NT2/D1 (cell line): ENCODE measurements around the gene COPZ1.
A peak's percentile ranks its signal among the peaks of the same experiment; 100 is the strongest.

Experiments
- DNase-seq: peaks from one replicate; pipeline ENCODE4 v3.0.0-alpha.2; 2011; ENCODE audit warnings: low read depth, low spot score
- H3K27me3 ChIP-seq: 2 replicates; pipeline ENCODE4 v1.6.0; 2011; ENCODE audit warnings: mild to moderate bottlenecking; ENCODE audit not compliant: insufficient read length, insufficient read depth
- H3K36me3 ChIP-seq: 2 replicates; pipeline ENCODE4 v1.6.1; 2011; ENCODE audit warnings: mild to moderate bottlenecking, low read length, mixed read lengths; ENCODE audit not compliant: insufficient read depth, insufficient read length
- H3K4me1 ChIP-seq: 2 replicates; pipeline ENCODE4 v1.5.1; 2011; ENCODE audit not compliant: insufficient read depth, insufficient read length
- H3K4me3 ChIP-seq: 2 replicates; pipeline ENCODE4 v1.5.1; 2011; ENCODE audit warnings: low read depth; ENCODE audit not compliant: insufficient read length
- H3K9ac ChIP-seq: 2 replicates; pipeline ENCODE4 v1.6.0; 2011; ENCODE audit warnings: low read depth; ENCODE audit not compliant: insufficient read length
- H3K9me3 ChIP-seq: 2 replicates; pipeline ENCODE4 v1.5.1; 2011; ENCODE audit warnings: mild to moderate bottlenecking, low read length; ENCODE audit not compliant: insufficient read depth
- SUZ12 ChIP-seq: IDR thresholded peaks from 2 replicates; pipeline ENCODE4 v1.6.1; 2011; ENCODE audit not compliant: insufficient read length, insufficient read depth; ENCODE audit errors: extremely low read depth
- YY1 ChIP-seq: IDR thresholded peaks from 2 replicates; pipeline ENCODE4 v1.6.1; 2011; ENCODE audit not compliant: insufficient read length, insufficient read depth
- ZNF274 ChIP-seq: IDR thresholded peaks from 2 replicates; pipeline ENCODE4 v1.6.1; 2011; ENCODE audit warnings: mild to moderate bottlenecking, low read depth, low read length

COPZ1 gene

DNA sequence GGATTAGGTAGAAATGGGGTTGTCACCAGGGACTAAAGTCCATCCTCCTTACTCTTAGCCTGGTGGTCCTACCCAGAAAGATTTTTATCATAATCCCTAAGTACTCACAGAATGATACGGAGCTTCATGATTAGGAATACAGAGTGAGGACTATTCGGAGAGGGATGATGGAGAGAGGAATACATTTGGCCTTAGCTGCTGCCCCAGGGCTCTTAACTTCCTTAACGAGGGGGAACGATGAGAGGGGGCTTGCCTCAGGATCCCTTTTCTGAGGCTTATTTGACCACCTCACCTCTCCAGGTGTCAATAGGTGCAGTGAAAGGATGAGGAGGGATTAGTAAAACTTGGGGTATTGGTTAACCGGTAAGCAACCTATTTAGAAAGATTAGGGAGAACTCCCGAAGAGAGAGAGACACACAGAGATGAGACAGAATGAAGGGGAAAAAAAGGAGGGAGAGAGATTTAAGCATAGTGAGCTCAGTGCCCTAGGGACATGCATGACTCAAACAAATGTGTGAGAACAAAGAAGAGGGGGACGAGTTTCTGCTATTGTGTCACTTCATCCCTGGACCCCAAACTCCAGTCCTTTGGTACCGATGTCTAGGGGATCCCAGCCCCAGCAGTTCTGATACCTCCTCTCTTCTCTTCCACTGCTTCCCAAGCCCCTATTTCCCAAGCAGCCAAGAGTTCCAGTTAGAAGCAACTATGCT, 25.3 kb upstream of the COPZ1 start:
- H3K36me3 ChIP-seq, result no peaks in the 10 kb centered on the region
- H3K4me3 ChIP-seq, result peak overlapping the region; percentile 29
- no peak for DNase-seq
- peak overlapping the region; percentile 76 for H3K9ac ChIP-seq
- peaks cover 3% of the 10 kb centered on the region for H3K4me1 ChIP-seq
- no peaks in the 10 kb centered on the region for H3K27me3 ChIP-seq
- TF ChIP-seq YY1, result no peak
- TF ChIP-seq SUZ12, result no peak
- TF ChIP-seq ZNF274, result no peak
- no peaks in the 10 kb centered on the region for H3K9me3 ChIP-seq

DNA sequence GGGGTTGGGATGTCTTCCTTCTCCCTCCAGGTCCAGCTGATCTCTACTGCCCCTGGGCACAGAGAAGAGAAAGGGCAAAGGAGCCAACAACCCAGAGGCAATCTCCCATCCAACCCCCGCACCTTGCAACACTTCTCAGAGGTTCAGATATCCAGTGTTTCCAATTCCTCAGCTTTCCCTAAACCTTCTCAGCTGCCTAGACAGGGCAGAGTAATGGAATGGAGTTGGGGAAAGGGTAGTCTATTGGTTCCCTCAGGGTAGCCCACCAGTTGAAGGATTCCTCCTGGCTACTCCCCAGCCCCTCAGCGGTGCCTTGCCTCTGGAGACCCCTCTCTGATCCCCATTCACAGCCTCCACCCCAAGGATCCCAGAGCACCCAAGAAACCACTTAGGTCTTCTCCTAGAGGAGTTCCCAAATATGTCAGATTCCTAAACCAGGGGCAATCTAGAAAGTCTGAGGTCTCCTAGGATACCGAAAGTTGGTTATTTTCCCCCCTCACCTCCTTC, 24.7 kb upstream of the COPZ1 start:
- Histone ChIP-seq H3K27me3 (no peaks in the 10 kb centered on the region), H3K9me3 (no peaks in the 10 kb centered on the region), H3K4me3 (peak overlapping the region; percentile 29), H3K36me3 (no peaks in the 10 kb centered on the region), H3K9ac (peak overlapping the region; percentile 76), H3K4me1 (peaks cover 3% of the 10 kb centered on the region)
- TF ChIP-seq YY1 (no peak), SUZ12 (no peak), ZNF274 (no peak)
- no peak for DNase-seq

DNA sequence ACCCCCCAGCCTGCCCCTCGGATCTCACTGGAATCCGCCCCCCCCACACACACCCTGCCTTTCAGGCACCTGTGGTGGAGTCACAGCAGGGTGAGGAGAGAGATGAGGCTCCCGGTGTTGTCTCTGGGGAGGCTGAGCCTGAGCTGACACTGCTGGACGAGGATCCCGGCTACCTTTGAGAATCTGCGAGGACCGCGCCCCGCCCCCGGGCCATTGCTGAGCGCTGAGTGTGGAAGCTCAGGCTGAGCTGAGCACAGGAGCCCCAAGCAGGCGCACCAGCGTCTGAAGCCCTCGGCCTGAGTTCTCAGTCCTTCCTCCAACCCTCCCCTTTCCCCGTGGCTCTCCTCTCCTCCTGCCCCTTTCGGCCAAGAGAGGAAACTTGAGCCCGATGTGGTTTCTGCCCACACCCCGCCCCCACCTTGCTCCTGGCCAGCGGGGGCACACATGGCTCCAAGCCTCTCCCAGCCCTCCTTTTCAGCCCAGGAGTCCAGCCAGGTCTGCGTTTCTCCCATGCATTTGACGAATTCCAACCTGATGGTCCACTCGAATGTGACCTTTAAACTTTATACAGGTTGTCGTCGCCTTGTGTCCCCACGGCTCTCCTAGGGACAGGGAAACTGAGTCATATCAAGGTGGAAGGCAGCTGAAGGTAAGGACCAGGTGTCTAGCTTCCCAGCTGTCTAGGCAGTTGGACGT, 24.1 kb upstream of the COPZ1 start, which contains the start of gene NFE2:
NFE2 (minus strand) TSS at position 284 of the 696 bp plus-strand sequence. CDS start 5,767 bp downstream, outside the sequence.
- Histone ChIP-seq H3K9me3 (no peaks in the 10 kb centered on the region), H3K9ac (peak within 1 kb of the TSS; percentile 76), H3K4me1 (peaks cover 3% of the 10 kb centered on the region), H3K27me3 (no peaks in the 10 kb centered on the region), H3K36me3 (no peaks in the 10 kb centered on the region), H3K4me3 (peak within 1 kb of the TSS; percentile 29)
- TF ChIP-seq YY1, result no peak
- no peak for TF ChIP-seq ZNF274
- TF ChIP-seq SUZ12, result no peak
- peak; percentile 61 for DNase-seq

GRCh38 chr12:54301428-54302048, 23.4 kb upstream of the COPZ1 start:
- Histone ChIP-seq H3K27me3 (no peaks in the 10 kb centered on the region), H3K9ac (peak overlapping the region; percentile 76)

DNA sequence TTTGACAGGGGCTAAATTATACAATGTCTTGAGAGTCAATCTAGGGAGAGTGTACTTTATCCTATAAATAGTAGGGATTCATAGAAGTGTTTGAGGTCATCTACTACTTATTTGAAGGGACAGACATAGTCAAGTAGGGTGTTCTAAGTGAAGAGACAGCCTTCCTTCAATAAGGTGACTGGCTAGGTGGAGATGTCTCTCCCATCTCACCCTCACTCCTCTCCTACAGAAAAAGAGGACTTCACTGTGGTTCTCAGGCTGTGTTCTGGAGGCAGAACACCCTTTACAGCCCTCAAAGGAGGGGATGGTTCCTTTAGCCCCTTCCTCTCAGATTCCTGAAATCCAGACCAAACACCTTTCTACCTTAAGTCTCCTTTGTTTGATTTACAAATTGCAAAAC, 21.3 kb upstream of the COPZ1 start:
- Histone ChIP-seq H3K4me1 (peaks cover 3% of the 10 kb centered on the region), H3K27me3 (no peaks in the 10 kb centered on the region), H3K9ac (no peak overlapping the region), H3K9me3 (no peaks in the 10 kb centered on the region), H3K4me3 (no peak overlapping the region), H3K36me3 (no peaks in the 10 kb centered on the region)
- no peak for DNase-seq
- TF ChIP-seq YY1 (no peak), SUZ12 (no peak), ZNF274 (no peak)

More at GRCh38 chr12:54301428-54302048, 23.4 kb upstream of the COPZ1 start:
- TF ChIP-seq YY1, result no peak
- TF ChIP-seq SUZ12, result no peak
- no peak for TF ChIP-seq ZNF274
- H3K4me3 ChIP-seq, result peak overlapping the region; percentile 29
- no peaks in the 10 kb centered on the region for H3K9me3 ChIP-seq
- DNase-seq, result no peak
- peaks cover 3% of the 10 kb centered on the region for H3K4me1 ChIP-seq
- H3K36me3 ChIP-seq, result no peaks in the 10 kb centered on the region

DNA sequence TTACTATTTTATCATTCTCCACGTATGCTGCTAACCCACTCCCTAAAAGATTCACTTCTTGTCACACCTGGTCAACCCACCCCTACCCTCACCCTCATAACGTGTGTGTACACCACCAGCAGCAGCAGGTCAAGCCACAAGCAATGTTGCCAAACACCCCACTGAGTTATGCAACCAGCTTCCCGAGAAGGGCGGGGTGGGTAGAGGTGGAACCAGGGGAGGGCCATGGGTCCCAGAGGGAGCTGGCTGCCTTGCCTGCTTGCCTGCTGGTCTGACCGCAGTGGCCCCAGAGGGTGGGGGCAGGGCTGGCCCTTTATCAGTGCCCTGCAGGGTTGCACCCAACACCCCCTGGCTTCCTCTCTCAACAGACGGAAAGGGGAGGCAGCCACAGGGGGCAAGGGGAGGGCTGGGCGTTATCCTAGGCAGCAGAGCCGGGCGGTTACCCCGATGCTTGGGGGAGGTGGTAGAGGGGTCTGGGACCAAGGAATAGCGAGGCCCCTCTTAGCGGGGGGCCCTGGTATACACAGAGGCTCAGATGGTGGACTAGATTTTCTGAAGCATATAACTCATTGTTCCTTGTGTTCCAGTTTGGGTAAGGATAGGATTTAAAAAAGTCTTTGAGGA, 20.6 kb upstream of the COPZ1 start:
- DNase-seq, result no peak
- H3K27me3 ChIP-seq, result no peaks in the 10 kb centered on the region
- H3K4me3 ChIP-seq, result no peak overlapping the region
- H3K9ac ChIP-seq, result no peak overlapping the region
- H3K4me1 ChIP-seq, result peaks cover 3% of the 10 kb centered on the region
- TF ChIP-seq YY1, result no peak
- no peak for TF ChIP-seq ZNF274
- no peak for TF ChIP-seq SUZ12
- no peaks in the 10 kb centered on the region for H3K9me3 ChIP-seq
- H3K36me3 ChIP-seq, result no peaks in the 10 kb centered on the region
